Measurements from ENCODE around the gene C2.
"Not testable (repeated sequence)": the region's sequence is repeated elsewhere in the genome, so short reads cannot be mapped to it uniquely, and the experiment has no call there.

C2 gene

GRCh38 chr6:31989363-31989762 is 61.8 kb downstream of the C2 start:
- not testable (repeated sequence) for DNase-seq

GRCh38 chr6:31994421-31994820 is 66.9 kb downstream of the C2 start:
- not testable (repeated sequence) for DNase-seq
